ENCODE results near the gene BLTP3A.

The BLTP3A gene

DNA sequence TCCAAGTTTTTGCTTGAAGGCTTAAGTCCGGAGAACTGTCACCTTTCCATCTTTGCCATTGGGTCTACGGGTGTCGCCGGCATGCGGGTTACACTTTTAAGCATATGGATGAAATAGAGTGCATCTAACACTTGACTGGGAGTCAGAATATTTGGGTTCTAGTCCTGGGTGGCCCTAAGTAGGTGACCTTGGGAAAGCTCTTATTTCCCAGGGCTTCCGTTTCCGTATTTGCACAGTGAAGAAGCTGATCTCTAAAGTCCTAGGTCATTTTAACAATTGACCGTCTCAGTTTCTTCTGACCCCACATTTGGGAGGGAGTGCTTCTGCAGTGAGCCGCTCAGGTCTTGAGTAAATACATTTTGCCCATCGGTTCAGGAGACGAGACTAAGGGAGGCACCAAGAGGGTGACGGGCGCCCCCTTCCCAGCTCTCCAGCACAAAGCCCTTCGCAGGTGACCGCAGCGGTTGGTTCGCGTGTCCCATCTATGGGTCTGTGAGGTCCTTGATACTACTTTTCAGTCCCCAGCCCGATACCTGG lies 651 bp upstream of the BLTP3A start:
- H2BK12ac ChIP-seq (ENCODE audit: low read length), result no peak overlapping the region
- H3K4ac ChIP-seq (ENCODE audit: low read length), result no peak overlapping the region
- H3K4me1 ChIP-seq (ENCODE audit: control insufficient read depth in 2 of 2, insufficient read depth in 1 of 2, low read depth in 1 of 2, low read length in 2 of 2), result peaks cover 1 to 3% of the 10 kb centered on the region in 2 donors
- no peak overlapping the region for H4K8ac ChIP-seq (ENCODE audit: low read depth, low read length)
- peak overlapping the region; percentile 97 for H2BK5ac ChIP-seq (ENCODE audit: low read length)
- no CpG with 5 or more reads among the region's 19 CpGs for WGBS, 2 donors (ENCODE audit: extremely low coverage in 2 of 2, insufficient read length in 2 of 2, insufficient replicate concordance in 1 of 2)
- H3K79me1 ChIP-seq (ENCODE audit: low read depth, low read length), result peaks cover 2% of the 10 kb centered on the region
- H3K23ac ChIP-seq (ENCODE audit: low read depth, low read length, poor library complexity), result peak overlapping the region; percentile 28
- H2BK120ac ChIP-seq (ENCODE audit: low read depth, low read length), result no peak overlapping the region
- no peak overlapping the region for H4K91ac ChIP-seq (ENCODE audit: low read depth, low read length, poor library complexity)
- H2AFZ ChIP-seq (ENCODE audit: low read length), result peak overlapping the region; percentile 99
- no peak overlapping the region for H2BK15ac ChIP-seq (ENCODE audit: low read length)
- peaks cover 0 to 8% of the 10 kb centered on the region in 2 donors for H3K36me3 ChIP-seq (replicated peaks in 1 of 2; ENCODE audit: control insufficient read depth in 2 of 2, insufficient read depth in 2 of 2, low read length in 2 of 2)
- DNase-seq (ENCODE audit: low spot score), result no peak
- peak overlapping the region; percentile 74 for H3K27ac ChIP-seq (replicated peaks; ENCODE audit: low read length)
- H3K27me3 ChIP-seq (ENCODE audit: control insufficient read depth in 3 of 3, insufficient read depth in 3 of 3, low read depth in 1 of 3, low read length in 3 of 3), result no peaks in the 10 kb centered on the region
- H3K18ac ChIP-seq (ENCODE audit: low read length), result peak overlapping the region; percentile 93
- H3K9ac ChIP-seq (ENCODE audit: low read depth, low read length, poor library complexity), result peak overlapping the region; percentile 89
- no peaks in the 10 kb centered on the region for H3K9me3 ChIP-seq (replicated peaks in 1 of 2; ENCODE audit: control insufficient read depth in 2 of 2, insufficient read depth in 1 of 2, low read depth in 1 of 2, low read length in 2 of 2)
- no peak overlapping the region for H2AK5ac ChIP-seq (ENCODE audit: low read depth, low read length)
- peak overlapping the region; percentile 79 to 99 for H3K4me3 ChIP-seq (ENCODE audit: low read length in 2 of 2)
- H3K14ac ChIP-seq (ENCODE audit: low read length), result no peak overlapping the region
- H3K4me2 ChIP-seq (ENCODE audit: insufficient read depth, low read length, poor library complexity, severe bottlenecking), result peak overlapping the region; percentile 84

DNA sequence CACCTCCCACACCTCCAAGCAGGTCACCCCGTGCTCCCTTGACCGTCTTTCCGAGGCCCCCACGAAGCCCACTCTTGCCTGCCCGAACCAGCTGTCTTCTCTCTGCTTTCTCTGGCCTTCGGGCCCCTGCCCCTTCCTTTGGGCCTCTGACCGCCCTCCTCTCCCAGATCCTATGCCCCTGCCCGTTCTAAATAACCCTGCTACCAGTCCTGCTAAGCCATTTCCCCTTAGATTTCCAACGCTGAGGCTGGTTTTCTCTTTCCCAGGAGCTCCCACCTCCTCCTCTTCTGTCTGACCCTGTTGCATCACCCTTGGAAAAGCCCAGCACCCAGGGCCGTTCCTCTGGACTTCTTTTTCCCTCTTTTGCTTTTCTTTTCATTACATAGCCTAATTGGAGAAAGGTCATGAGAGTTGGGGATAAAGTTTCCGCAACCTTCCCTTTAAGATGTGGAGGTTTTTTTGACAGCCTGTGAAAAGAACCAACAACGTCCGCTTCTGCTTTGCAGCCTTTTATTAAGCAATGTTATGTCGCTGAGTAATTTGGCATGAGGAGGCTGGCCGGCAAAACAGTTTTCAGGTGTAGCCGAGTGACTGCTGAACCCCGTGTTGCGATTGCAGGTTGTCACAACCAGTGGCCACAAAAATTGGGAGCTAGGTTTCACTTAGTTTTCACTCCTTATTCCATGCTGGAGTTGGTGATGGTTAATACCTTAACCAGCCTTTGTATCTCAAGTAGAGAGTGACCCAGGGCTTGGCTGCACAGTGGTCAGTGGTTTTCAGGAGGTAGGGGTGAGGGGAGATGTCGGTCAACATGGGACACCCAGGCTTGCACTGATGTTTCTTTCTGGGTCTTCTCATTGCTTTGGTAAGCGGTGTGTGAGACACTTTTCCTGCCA lies 970 bp downstream of the BLTP3A start:
- peaks cover 0 to 11% of the 10 kb centered on the region in 2 donors for H3K36me3 ChIP-seq (replicated peaks in 1 of 2; ENCODE audit: control insufficient read depth in 2 of 2, insufficient read depth in 2 of 2, low read length in 2 of 2)
- H4K8ac ChIP-seq (ENCODE audit: low read depth, low read length), result no peak overlapping the region
- H3K4me2 ChIP-seq (ENCODE audit: insufficient read depth, low read length, poor library complexity, severe bottlenecking), result peak overlapping the region; percentile 90
- H3K4ac ChIP-seq (ENCODE audit: low read length), result peak overlapping the region; percentile 20
- peak overlapping the region; percentile 62 for H3K23ac ChIP-seq (ENCODE audit: low read depth, low read length, poor library complexity)
- H3K79me1 ChIP-seq (ENCODE audit: low read depth, low read length), result peaks cover 4% of the 10 kb centered on the region
- H3K9ac ChIP-seq (ENCODE audit: low read depth, low read length, poor library complexity), result peak overlapping the region; percentile 90
- H3K27ac ChIP-seq (replicated peaks; ENCODE audit: low read length), result peak overlapping the region; percentile 75
- no peaks in the 10 kb centered on the region for H3K27me3 ChIP-seq (ENCODE audit: control insufficient read depth in 3 of 3, insufficient read depth in 3 of 3, low read depth in 1 of 3, low read length in 3 of 3)
- peaks cover 1 to 3% of the 10 kb centered on the region in 2 donors for H3K4me1 ChIP-seq (ENCODE audit: control insufficient read depth in 2 of 2, insufficient read depth in 1 of 2, low read depth in 1 of 2, low read length in 2 of 2)
- peak overlapping the region; percentile 97 for H2BK5ac ChIP-seq (ENCODE audit: low read length)
- peak overlapping the region; percentile 16 for H2BK15ac ChIP-seq (ENCODE audit: low read length)
- WGBS, 2 donors (ENCODE audit: extremely low coverage in 2 of 2, insufficient read length in 2 of 2, insufficient replicate concordance in 1 of 2), result no CpG with 5 or more reads among the region's 20 CpGs
- no peaks in the 10 kb centered on the region for H3K9me3 ChIP-seq (replicated peaks in 1 of 2; ENCODE audit: control insufficient read depth in 2 of 2, insufficient read depth in 1 of 2, low read depth in 1 of 2, low read length in 2 of 2)
- H3K4me3 ChIP-seq (ENCODE audit: low read length in 2 of 2), result peak overlapping the region; percentile 79 to 99
- H4K91ac ChIP-seq (ENCODE audit: low read depth, low read length, poor library complexity), result no peak overlapping the region
- H2AK5ac ChIP-seq (ENCODE audit: low read depth, low read length), result peak overlapping the region; percentile 34
- H2AFZ ChIP-seq (ENCODE audit: low read length), result peak overlapping the region; percentile 99
- H3K14ac ChIP-seq (ENCODE audit: low read length), result peak overlapping the region; percentile 48
- H2BK120ac ChIP-seq (ENCODE audit: low read depth, low read length), result no peak overlapping the region
- H3K18ac ChIP-seq (ENCODE audit: low read length), result peak overlapping the region; percentile 97
- DNase-seq (ENCODE audit: low spot score), result peak; percentile 17
- no peak overlapping the region for H2BK12ac ChIP-seq (ENCODE audit: low read length)

DNA sequence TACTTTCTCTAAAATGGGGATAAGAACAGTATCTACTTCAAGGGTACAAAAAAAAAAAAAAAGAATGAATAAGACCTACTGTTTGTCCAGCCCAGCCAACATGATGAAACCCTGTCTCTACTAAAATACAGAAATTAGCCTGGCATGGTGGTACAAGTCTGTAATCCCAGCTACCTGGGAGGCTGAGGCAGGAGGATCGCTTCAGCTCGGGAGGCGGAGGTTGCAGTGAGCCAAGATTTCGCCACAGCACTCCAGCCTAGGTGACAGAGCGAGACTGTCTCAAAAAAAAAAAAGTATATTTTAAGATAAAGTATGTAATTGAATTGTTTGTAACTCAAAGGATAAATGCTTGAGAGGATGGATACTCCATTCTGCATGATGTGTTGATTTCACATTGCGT lies 2.0 kb downstream of the BLTP3A start:
- peaks cover 0 to 12% of the 10 kb centered on the region in 2 donors for H3K36me3 ChIP-seq (replicated peaks in 1 of 2; ENCODE audit: control insufficient read depth in 2 of 2, insufficient read depth in 2 of 2, low read length in 2 of 2)
- H3K79me1 ChIP-seq (ENCODE audit: low read depth, low read length), result peaks cover 4% of the 10 kb centered on the region
- no peak overlapping the region for H3K4me2 ChIP-seq (ENCODE audit: insufficient read depth, low read length, poor library complexity, severe bottlenecking)
- H4K8ac ChIP-seq (ENCODE audit: low read depth, low read length), result no peak overlapping the region
- no peak overlapping the region for H2AFZ ChIP-seq (ENCODE audit: low read length)
- no peak overlapping the region for H2BK15ac ChIP-seq (ENCODE audit: low read length)
- H3K4ac ChIP-seq (ENCODE audit: low read length), result no peak overlapping the region
- no peak overlapping the region for H2BK5ac ChIP-seq (ENCODE audit: low read length)
- H3K27ac ChIP-seq (replicated peaks; ENCODE audit: low read length), result no peak overlapping the region
- WGBS, 2 donors (ENCODE audit: extremely low coverage in 2 of 2, insufficient read length in 2 of 2, insufficient replicate concordance in 1 of 2), result no CpG with 5 or more reads among the region's 6 CpGs
- H3K4me3 ChIP-seq (ENCODE audit: low read length in 2 of 2), result no peak overlapping the region
- no peak overlapping the region for H2AK5ac ChIP-seq (ENCODE audit: low read depth, low read length)
- H3K9ac ChIP-seq (ENCODE audit: low read depth, low read length, poor library complexity), result no peak overlapping the region
- no peak for DNase-seq (ENCODE audit: low spot score)
- H3K18ac ChIP-seq (ENCODE audit: low read length), result no peak overlapping the region
- H2BK120ac ChIP-seq (ENCODE audit: low read depth, low read length), result no peak overlapping the region
- H3K9me3 ChIP-seq (replicated peaks in 1 of 2; ENCODE audit: control insufficient read depth in 2 of 2, insufficient read depth in 1 of 2, low read depth in 1 of 2, low read length in 2 of 2), result no peaks in the 10 kb centered on the region
- H3K27me3 ChIP-seq (ENCODE audit: control insufficient read depth in 3 of 3, insufficient read depth in 3 of 3, low read depth in 1 of 3, low read length in 3 of 3), result no peaks in the 10 kb centered on the region
- H3K14ac ChIP-seq (ENCODE audit: low read length), result no peak overlapping the region
- H3K23ac ChIP-seq (ENCODE audit: low read depth, low read length, poor library complexity), result no peak overlapping the region
- peaks cover 1 to 3% of the 10 kb centered on the region in 2 donors for H3K4me1 ChIP-seq (ENCODE audit: control insufficient read depth in 2 of 2, insufficient read depth in 1 of 2, low read depth in 1 of 2, low read length in 2 of 2)
- H4K91ac ChIP-seq (ENCODE audit: low read depth, low read length, poor library complexity), result no peak overlapping the region
- H2BK12ac ChIP-seq (ENCODE audit: low read length), result no peak overlapping the region

DNA sequence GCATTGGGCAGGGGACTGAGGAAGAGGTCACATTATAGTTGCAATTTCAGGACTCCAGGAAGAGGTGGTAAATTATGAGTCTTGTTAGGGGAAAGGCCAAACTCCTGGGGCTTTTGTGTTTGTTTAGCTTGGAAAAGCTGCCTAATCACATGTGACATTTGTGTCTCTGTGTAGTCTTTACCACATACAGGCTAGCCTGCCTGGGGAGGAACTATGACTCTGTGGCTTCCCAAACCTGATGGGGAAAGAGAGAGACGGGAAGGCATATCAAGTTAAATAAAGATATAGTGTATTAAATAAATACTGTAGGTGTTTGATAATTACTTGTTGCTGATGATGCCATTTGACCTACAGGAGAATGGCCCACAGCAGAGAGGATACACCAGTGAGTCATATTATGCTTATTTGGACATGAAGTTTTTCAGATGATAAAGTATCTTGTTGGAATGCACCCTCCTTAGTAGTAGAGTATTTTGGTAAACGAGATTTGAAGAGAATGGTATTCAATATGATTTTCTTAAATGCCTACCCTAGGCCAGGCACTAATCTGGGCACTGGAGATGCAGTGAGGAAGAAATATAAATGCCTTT lies 4.0 kb downstream of the BLTP3A start:
- WGBS, 2 donors (ENCODE audit: extremely low coverage in 2 of 2, insufficient read length in 2 of 2, insufficient replicate concordance in 1 of 2), result no CpG with 5 or more reads among the region's 2 CpGs
- no peak overlapping the region for H2BK120ac ChIP-seq (ENCODE audit: low read depth, low read length)
- no peak overlapping the region for H3K18ac ChIP-seq (ENCODE audit: low read length)
- no peak overlapping the region for H3K14ac ChIP-seq (ENCODE audit: low read length)
- H3K36me3 ChIP-seq (replicated peaks in 1 of 2; ENCODE audit: control insufficient read depth in 2 of 2, insufficient read depth in 2 of 2, low read length in 2 of 2), result peaks cover 0 to 12% of the 10 kb centered on the region in 2 donors
- peaks cover 4% of the 10 kb centered on the region for H3K79me1 ChIP-seq (ENCODE audit: low read depth, low read length)
- peaks cover 1 to 3% of the 10 kb centered on the region in 2 donors for H3K4me1 ChIP-seq (ENCODE audit: control insufficient read depth in 2 of 2, insufficient read depth in 1 of 2, low read depth in 1 of 2, low read length in 2 of 2)
- H2AK5ac ChIP-seq (ENCODE audit: low read depth, low read length), result no peak overlapping the region
- no peak overlapping the region for H3K4me3 ChIP-seq (ENCODE audit: low read length in 2 of 2)
- H3K27me3 ChIP-seq (ENCODE audit: control insufficient read depth in 3 of 3, insufficient read depth in 3 of 3, low read depth in 1 of 3, low read length in 3 of 3), result no peaks in the 10 kb centered on the region
- no peak for DNase-seq (ENCODE audit: low spot score)
- no peak overlapping the region for H4K91ac ChIP-seq (ENCODE audit: low read depth, low read length, poor library complexity)
- H3K4me2 ChIP-seq (ENCODE audit: insufficient read depth, low read length, poor library complexity, severe bottlenecking), result no peak overlapping the region
- H3K4ac ChIP-seq (ENCODE audit: low read length), result no peak overlapping the region
- H2BK12ac ChIP-seq (ENCODE audit: low read length), result no peak overlapping the region
- no peak overlapping the region for H3K9ac ChIP-seq (ENCODE audit: low read depth, low read length, poor library complexity)
- H3K23ac ChIP-seq (ENCODE audit: low read depth, low read length, poor library complexity), result no peak overlapping the region
- H3K9me3 ChIP-seq (replicated peaks in 1 of 2; ENCODE audit: control insufficient read depth in 2 of 2, insufficient read depth in 1 of 2, low read depth in 1 of 2, low read length in 2 of 2), result no peaks in the 10 kb centered on the region
- H3K27ac ChIP-seq (replicated peaks; ENCODE audit: low read length), result no peak overlapping the region
- no peak overlapping the region for H4K8ac ChIP-seq (ENCODE audit: low read depth, low read length)
- H2BK5ac ChIP-seq (ENCODE audit: low read length), result no peak overlapping the region
- no peak overlapping the region for H2AFZ ChIP-seq (ENCODE audit: low read length)
- no peak overlapping the region for H2BK15ac ChIP-seq (ENCODE audit: low read length)
